SU-DHL-6 (cell line): Measurements from ENCODE around the gene RPH3AL.

Experiments
- EZH2phosphoT487 ChIP-seq: fragments of 200-600 bp; sonication (generic), shearing (Covaris generic); conservative IDR thresholded peaks from 2 replicates; pipeline ENCODE4 v1.6.1; 2018; ENCODE audit warnings: mild to moderate bottlenecking, antibody characterized with exemption, low read length, moderate library complexity, mixed read lengths
- TF ChIP-seq, protein P1 (sequence below): fragments of 200-600 bp; sonication (generic); IDR thresholded peaks from one replicate; pipeline ENCODE4 v1.5.1; 2017; ENCODE audit warnings: antibody characterized with exemption, mild to moderate bottlenecking, low read length, moderate library complexity; ENCODE audit not compliant: insufficient read depth, poor library complexity, severe bottlenecking

DNA sequence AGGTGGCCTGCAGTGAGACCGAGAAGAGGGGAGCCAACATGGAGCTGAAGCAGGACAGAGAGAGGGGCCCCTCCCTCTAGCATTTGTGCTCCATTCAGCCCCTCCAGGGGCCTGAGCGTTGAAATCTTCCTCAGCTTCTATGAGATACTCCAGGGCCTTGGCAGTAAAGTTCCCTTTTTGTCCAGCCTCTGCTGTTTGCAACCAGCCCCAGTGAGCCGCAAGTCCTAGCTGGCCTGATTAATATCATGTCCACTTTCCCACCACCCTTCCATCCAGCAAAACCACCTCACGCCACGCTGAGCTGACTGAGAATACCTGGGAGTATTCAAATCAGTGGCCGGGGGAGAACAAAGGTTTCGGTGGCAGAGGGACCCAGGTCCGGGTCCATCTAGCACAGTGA is 11.7 kb upstream of the RPH3AL start:
- TF ChIP-seq, protein P1, sequence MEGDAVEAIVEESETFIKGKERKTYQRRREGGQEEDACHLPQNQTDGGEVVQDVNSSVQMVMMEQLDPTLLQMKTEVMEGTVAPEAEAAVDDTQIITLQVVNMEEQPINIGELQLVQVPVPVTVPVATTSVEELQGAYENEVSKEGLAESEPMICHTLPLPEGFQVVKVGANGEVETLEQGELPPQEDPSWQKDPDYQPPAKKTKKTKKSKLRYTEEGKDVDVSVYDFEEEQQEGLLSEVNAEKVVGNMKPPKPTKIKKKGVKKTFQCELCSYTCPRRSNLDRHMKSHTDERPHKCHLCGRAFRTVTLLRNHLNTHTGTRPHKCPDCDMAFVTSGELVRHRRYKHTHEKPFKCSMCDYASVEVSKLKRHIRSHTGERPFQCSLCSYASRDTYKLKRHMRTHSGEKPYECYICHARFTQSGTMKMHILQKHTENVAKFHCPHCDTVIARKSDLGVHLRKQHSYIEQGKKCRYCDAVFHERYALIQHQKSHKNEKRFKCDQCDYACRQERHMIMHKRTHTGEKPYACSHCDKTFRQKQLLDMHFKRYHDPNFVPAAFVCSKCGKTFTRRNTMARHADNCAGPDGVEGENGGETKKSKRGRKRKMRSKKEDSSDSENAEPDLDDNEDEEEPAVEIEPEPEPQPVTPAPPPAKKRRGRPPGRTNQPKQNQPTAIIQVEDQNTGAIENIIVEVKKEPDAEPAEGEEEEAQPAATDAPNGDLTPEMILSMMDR, result no peak
- no peak for TF ChIP-seq EZH2phosphoT487
